HepG2 (cell line): ENCODE measurements around the gene MYO18B. TPM values are rescaled to one million over a fixed set of nuclear protein-coding genes. Genes with fewer than 3 reads are reported as not detected.

Source experiments
- ATAC-seq: fragments of 200-7000 bp; cut with Tn5 transposase; 3 replicates; pipeline ENCODE4 v1.9.1; 2020; ENCODE audit warnings: mild to moderate bottlenecking, moderate library complexity
- BruUV-seq: library from RNA; stranded (reverse); fragments of 400-500 nt; replicated peaks from 2 replicates; lab custom pipeline; 2021; lab: Mats Ljungman, UMichigan
- CTCF ChIA-PET: fragments of 300-600 bp; formaldehyde crosslinking; extraction: SDS; loops from one replicate; lab custom pipeline; 2021; ENCODE audit warnings: low total read pairs, inconsistent platforms, low intra/inter-chr PET ratio; lab: Yijun Ruan, JAX
- POLR2A ChIA-PET: fragments of 350-600 bp; sonication (Branson Sonifier 250); formaldehyde crosslinking; loops from one replicate; lab custom pipeline; 2020; ENCODE audit warnings: antibody characterized with exemption, inconsistent platforms; lab: Yijun Ruan, JAX
- DNase-seq: peaks from one replicate; pipeline ENCODE4 v3.0.0-alpha.2; 2015; ENCODE audit warnings: low spot score
- FAIRE-seq: peaks from 3 replicates; lab custom pipeline; 2011; peaks lifted over from hg19 to GRCh38; lab: Jason Lieb, UNC
- H2AFZ ChIP-seq: one replicate; pipeline ENCODE4 v1.6.1; 2011; ENCODE audit warnings: low read length, inconsistent platforms
- H3K27ac ChIP-seq: fragments of 300-600 bp; 3 replicates; pipeline ENCODE4 v1.8.0; 2011; ENCODE audit warnings: mixed run types, mild to moderate bottlenecking, mixed read lengths, low read length, inconsistent platforms; ENCODE audit not compliant: insufficient read depth; ENCODE audit errors: extremely low read length
- H3K27me3 ChIP-seq, 2 experiments: fragments of 200-600 bp in 1 of 2; 2 replicates in 1 of 2; 3 replicates in 1 of 2; pipeline versions ENCODE4 v1.6.0 to v1.8.0; 2011; ENCODE audit warnings: low read length in 2 of 2, mild to moderate bottlenecking in 2 of 2, moderate library complexity in 2 of 2, inconsistent platforms in 1 of 2; ENCODE audit not compliant: insufficient read depth in 2 of 2, control insufficient read depth in 1 of 2
- H3K36me3 ChIP-seq, 2 experiments: fragments of 200-600 bp in 1 of 2; replicated peaks in 1 of 2; 2 replicates in 1 of 2; 3 replicates in 1 of 2; pipeline versions ENCODE4 v1.5.1 to v1.8.0; 2011; ENCODE audit warnings: low read length in 2 of 2, inconsistent platforms in 1 of 2; ENCODE audit not compliant: insufficient read depth in 2 of 2, control insufficient read depth in 1 of 2
- H3K4me1 ChIP-seq: 2 replicates; pipeline ENCODE4 v1.5.1; 2012; ENCODE audit warnings: low read length, inconsistent platforms; ENCODE audit not compliant: insufficient read depth
- H3K4me2 ChIP-seq: 2 replicates; pipeline ENCODE4 v1.6.0; 2011; ENCODE audit warnings: low read depth, low read length, inconsistent platforms
- H3K4me3 ChIP-seq, 3 experiments: fragments of 200-600 bp in 1 of 3; sonication (generic), shearing (Covaris generic) in 1 of 3; replicated peaks in 1 of 3; 2 replicates each; pipeline ENCODE4 v1.5.1; 2011 to 2016; ENCODE audit warnings: low read length in 3 of 3, inconsistent platforms in 2 of 3, low read depth in 2 of 3, mild to moderate bottlenecking in 2 of 3, control low read depth in 1 of 3, mixed read lengths in 1 of 3; ENCODE audit not compliant: insufficient read depth in 1 of 3
- H3K79me2 ChIP-seq: one replicate; pipeline ENCODE4 v1.6.1; 2011; ENCODE audit warnings: low read length, inconsistent platforms; ENCODE audit not compliant: insufficient read depth
- H3K9ac ChIP-seq: 2 replicates; pipeline ENCODE4 v1.6.0; 2011; ENCODE audit warnings: mild to moderate bottlenecking, low read depth, low read length, inconsistent platforms; ENCODE audit not compliant: insufficient read depth
- H3K9me3 ChIP-seq: 2 replicates; pipeline ENCODE4 v1.5.1; 2012; ENCODE audit warnings: mild to moderate bottlenecking, low read length
- H4K20me1 ChIP-seq: 2 replicates; pipeline ENCODE4 v1.6.0; 2011; ENCODE audit warnings: inconsistent platforms, mild to moderate bottlenecking, low read length, moderate library complexity; ENCODE audit not compliant: insufficient read depth
- CBX2 ChIP-seq, 2 experiments: fragments of 200-600 bp in 1 of 2; sonication (generic); formaldehyde crosslinking in 1 of 2; IDR thresholded peaks; 2 replicates each; pipeline versions ENCODE4 v1.7.0 to v1.8.1; 2018 to 2022; ENCODE audit warnings: low read depth in 2 of 2, low read length in 1 of 2, mild to moderate bottlenecking in 1 of 2, missing genetic modification reagents in 1 of 2
- DNMT3B ChIP-seq: conservative IDR thresholded peaks from 2 replicates; pipeline ENCODE4 v1.6.1; 2016; ENCODE audit warnings: missing biosample characterization, control low read depth
- SIN3B ChIP-seq: fragments of 150-350 bp; IDR thresholded peaks from 2 replicates; pipeline ENCODE4 v1.6.1; 2014; ENCODE audit warnings: low read length
- SMAD1 ChIP-seq: sonication (generic); formaldehyde crosslinking; IDR thresholded peaks from 2 replicates; pipeline ENCODE4 v1.4.0; 2020; ENCODE audit warnings: missing genetic modification reagents, low read depth, mild to moderate bottlenecking, borderline replicate concordance
- ZNF263 ChIP-seq: sonication (generic); formaldehyde crosslinking; IDR thresholded peaks from 2 replicates; pipeline ENCODE4 v1.4.0; 2020; ENCODE audit warnings: missing genetic modification reagents
- ZNF331 ChIP-seq: sonication (generic); formaldehyde crosslinking; IDR thresholded peaks from 2 replicates; pipeline ENCODE4 v1.4.0; 2020; ENCODE audit warnings: missing genetic modification reagents
- ZNF382 ChIP-seq: sonication (generic); formaldehyde crosslinking; IDR thresholded peaks from 2 replicates; pipeline ENCODE4 v1.5.0; 2020; ENCODE audit warnings: missing genetic modification reagents, mild to moderate bottlenecking, borderline replicate concordance
- ZNF441 ChIP-seq: sonication (generic); formaldehyde crosslinking; IDR thresholded peaks from 2 replicates; pipeline ENCODE4 v1.7.0; 2021; ENCODE audit warnings: missing genetic modification reagents, borderline replicate concordance
- ZNF543 ChIP-seq: sonication (generic); formaldehyde crosslinking; IDR thresholded peaks from 2 replicates; pipeline ENCODE4 v1.4.0; 2020; ENCODE audit warnings: mild to moderate bottlenecking, missing genetic modification reagents
- WGBS: methylation state at CpG from one replicate; pipeline ENCODE4 v1.1.6; 2017; ENCODE audit warnings: low lambda C conversion rate; 5-methylcytosine and 5-hydroxymethylcytosine counted together
- in situ Hi-C: cut with HindIII; loops from 2 replicates; pipeline ENCODE4 v1.10.0; 2017; ENCODE audit warnings: low pct_unique_long_range_greater_than_20kb; ENCODE audit not compliant: extremely low pct_ligation_motif_present
- intact Hi-C: fragments of 100-400 bp; cut with micrococcal nuclease; formaldehyde crosslinking; loops from one replicate; pipeline ENCODE4 v1.10.0; 2022; ENCODE audit not compliant: unreplicated experiment
- polyA plus RNA-seq, 8 experiments: library from polyadenylated mRNA; depleted of rRNA in 3 of 8; stranded (reverse) in 7 of 8; unstranded in 1 of 8; fragments of >200 nt; fragmentation: Illumina TruSeq in 4 of 8; extraction: Trizol in 4 of 8; gene quantifications; 2 replicates each; pipeline versions ENCODE4 v1.2.1 to v1.2.3, GENCODE V29; 2011 to 2016; ENCODE audit warnings: low read depth in 4 of 8, missing spikeins in 1 of 8, mixed read lengths in 1 of 8; ENCODE audit not compliant: insufficient read depth in 1 of 8
- total RNA-seq, 5 experiments: library from RNA; depleted of rRNA; stranded (reverse); fragments of >200 nt; fragmentation: Illumina TruSeq; extraction: Trizol; gene quantifications; 2 replicates each; pipeline ENCODE4 v1.2.3, GENCODE V29; 2016; ENCODE audit warnings: low read depth in 1 of 5
- TF ChIP-seq, protein P1 (sequence below): IDR thresholded peaks from 2 replicates; pipeline ENCODE4 v1.6.1; 2016; ENCODE audit warnings: low read depth, missing genetic modification reagents, missing compliant biosample characterization
- TF ChIP-seq, protein P2 (sequence below): sonication (generic); formaldehyde crosslinking; IDR thresholded peaks from 2 replicates; pipeline ENCODE4 v1.4.0; 2020; ENCODE audit warnings: mild to moderate bottlenecking, missing genetic modification reagents
- TF ChIP-seq, protein P3 (sequence below): sonication (generic); formaldehyde crosslinking; conservative IDR thresholded peaks from 2 replicates; pipeline ENCODE4 v1.4.0; 2020; ENCODE audit warnings: missing genetic modification reagents
- TF ChIP-seq, protein P4 (sequence below): IDR thresholded peaks from 2 replicates; pipeline ENCODE4 v1.6.1; 2016; ENCODE audit warnings: low read depth, borderline replicate concordance

MYO18B gene
- total and polyA plus RNA-seq, 2 of the 13 experiments (the other 11 are each of a cell fraction or from before 2014, with no cell fraction given) = 0.01 TPM; not detected in 1

DNA sequence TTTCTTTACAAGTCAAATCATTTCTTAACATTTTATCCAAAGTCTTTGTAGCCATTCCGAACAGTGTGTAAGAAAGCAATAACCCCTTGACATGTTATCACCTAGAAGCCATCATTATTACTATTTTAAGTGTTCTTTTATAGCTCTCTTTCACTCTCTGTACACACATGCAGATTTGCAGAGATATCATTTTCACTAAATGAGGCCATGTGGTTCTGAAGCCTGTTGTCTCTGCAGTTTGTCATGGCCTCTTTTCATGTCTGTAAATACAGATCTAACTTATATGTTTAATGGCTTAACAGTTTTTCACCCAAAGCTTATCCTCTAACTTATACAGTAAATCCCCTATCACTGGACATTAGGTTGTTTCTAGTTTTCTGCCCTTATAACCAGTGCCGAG lies 166.8 kb downstream of the MYO18B start:
- no TSS peak for BruUV-seq
- DNase-seq = no peak
- ChIA-PET CTCF (no interaction called here), POLR2A (no interaction called here)
- 2% methylated on average over 2 of the region's 2 CpGs for WGBS
- Histone ChIP-seq H3K27me3 (peaks cover 0 to 20% of the 10 kb centered on the region in 2 experiments; a peak in 2 of 5 replicates), H3K4me1 (no peaks in the 10 kb centered on the region), H3K9ac (no peak overlapping the region), H3K79me2 (no peaks in the 10 kb centered on the region), H3K27ac (no peak overlapping the region), H3K36me3 (no peaks in the 10 kb centered on the region), H3K4me3 (no peak overlapping the region), H4K20me1 (no peaks in the 10 kb centered on the region), H3K9me3 (no peaks in the 10 kb centered on the region), H2AFZ (no peak overlapping the region), H3K4me2 (no peak overlapping the region)
- in situ Hi-C loops = no loop called here
- FAIRE-seq = no peak
- ATAC-seq = no peak
- intact Hi-C loops = no loop called here
- TF ChIP-seq SMAD1 (CRISPR knock-in tag) (no peak), ZNF382 (no peak), ZNF331 (CRISPR knock-in tag) (no peak), CBX2 (IDR thresholded peaks at IDR 0.05; ENCODE audit: low read depth, low read length) (no peak), CBX2 (CRISPR knock-in tag; IDR thresholded peaks at IDR 0.05; ENCODE audit: low read depth) (no peak), ZNF263 (CRISPR knock-in tag) (no peak), ZNF543 (CRISPR knock-in tag) (no peak), DNMT3B (CRISPR knock-in tag) (no peak), ZNF441 (CRISPR knock-in tag) (no peak), SIN3B (no peak)
- TF ChIP-seq, protein P1, sequence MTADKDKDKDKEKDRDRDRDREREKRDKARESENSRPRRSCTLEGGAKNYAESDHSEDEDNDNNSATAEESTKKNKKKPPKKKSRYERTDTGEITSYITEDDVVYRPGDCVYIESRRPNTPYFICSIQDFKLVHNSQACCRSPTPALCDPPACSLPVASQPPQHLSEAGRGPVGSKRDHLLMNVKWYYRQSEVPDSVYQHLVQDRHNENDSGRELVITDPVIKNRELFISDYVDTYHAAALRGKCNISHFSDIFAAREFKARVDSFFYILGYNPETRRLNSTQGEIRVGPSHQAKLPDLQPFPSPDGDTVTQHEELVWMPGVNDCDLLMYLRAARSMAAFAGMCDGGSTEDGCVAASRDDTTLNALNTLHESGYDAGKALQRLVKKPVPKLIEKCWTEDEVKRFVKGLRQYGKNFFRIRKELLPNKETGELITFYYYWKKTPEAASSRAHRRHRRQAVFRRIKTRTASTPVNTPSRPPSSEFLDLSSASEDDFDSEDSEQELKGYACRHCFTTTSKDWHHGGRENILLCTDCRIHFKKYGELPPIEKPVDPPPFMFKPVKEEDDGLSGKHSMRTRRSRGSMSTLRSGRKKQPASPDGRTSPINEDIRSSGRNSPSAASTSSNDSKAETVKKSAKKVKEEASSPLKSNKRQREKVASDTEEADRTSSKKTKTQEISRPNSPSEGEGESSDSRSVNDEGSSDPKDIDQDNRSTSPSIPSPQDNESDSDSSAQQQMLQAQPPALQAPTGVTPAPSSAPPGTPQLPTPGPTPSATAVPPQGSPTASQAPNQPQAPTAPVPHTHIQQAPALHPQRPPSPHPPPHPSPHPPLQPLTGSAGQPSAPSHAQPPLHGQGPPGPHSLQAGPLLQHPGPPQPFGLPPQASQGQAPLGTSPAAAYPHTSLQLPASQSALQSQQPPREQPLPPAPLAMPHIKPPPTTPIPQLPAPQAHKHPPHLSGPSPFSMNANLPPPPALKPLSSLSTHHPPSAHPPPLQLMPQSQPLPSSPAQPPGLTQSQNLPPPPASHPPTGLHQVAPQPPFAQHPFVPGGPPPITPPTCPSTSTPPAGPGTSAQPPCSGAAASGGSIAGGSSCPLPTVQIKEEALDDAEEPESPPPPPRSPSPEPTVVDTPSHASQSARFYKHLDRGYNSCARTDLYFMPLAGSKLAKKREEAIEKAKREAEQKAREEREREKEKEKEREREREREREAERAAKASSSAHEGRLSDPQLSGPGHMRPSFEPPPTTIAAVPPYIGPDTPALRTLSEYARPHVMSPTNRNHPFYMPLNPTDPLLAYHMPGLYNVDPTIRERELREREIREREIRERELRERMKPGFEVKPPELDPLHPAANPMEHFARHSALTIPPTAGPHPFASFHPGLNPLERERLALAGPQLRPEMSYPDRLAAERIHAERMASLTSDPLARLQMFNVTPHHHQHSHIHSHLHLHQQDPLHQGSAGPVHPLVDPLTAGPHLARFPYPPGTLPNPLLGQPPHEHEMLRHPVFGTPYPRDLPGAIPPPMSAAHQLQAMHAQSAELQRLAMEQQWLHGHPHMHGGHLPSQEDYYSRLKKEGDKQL (CRISPR knock-in tag) = no peak
- TF ChIP-seq, protein P2, sequence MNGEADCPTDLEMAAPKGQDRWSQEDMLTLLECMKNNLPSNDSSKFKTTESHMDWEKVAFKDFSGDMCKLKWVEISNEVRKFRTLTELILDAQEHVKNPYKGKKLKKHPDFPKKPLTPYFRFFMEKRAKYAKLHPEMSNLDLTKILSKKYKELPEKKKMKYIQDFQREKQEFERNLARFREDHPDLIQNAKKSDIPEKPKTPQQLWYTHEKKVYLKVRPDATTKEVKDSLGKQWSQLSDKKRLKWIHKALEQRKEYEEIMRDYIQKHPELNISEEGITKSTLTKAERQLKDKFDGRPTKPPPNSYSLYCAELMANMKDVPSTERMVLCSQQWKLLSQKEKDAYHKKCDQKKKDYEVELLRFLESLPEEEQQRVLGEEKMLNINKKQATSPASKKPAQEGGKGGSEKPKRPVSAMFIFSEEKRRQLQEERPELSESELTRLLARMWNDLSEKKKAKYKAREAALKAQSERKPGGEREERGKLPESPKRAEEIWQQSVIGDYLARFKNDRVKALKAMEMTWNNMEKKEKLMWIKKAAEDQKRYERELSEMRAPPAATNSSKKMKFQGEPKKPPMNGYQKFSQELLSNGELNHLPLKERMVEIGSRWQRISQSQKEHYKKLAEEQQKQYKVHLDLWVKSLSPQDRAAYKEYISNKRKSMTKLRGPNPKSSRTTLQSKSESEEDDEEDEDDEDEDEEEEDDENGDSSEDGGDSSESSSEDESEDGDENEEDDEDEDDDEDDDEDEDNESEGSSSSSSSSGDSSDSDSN (CRISPR knock-in tag) = no peak
- TF ChIP-seq, protein P3, sequence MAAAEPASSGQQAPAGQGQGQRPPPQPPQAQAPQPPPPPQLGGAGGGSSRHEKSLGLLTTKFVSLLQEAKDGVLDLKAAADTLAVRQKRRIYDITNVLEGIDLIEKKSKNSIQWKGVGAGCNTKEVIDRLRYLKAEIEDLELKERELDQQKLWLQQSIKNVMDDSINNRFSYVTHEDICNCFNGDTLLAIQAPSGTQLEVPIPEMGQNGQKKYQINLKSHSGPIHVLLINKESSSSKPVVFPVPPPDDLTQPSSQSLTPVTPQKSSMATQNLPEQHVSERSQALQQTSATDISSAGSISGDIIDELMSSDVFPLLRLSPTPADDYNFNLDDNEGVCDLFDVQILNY (CRISPR knock-in tag) = no peak
- TF ChIP-seq, protein P4, sequence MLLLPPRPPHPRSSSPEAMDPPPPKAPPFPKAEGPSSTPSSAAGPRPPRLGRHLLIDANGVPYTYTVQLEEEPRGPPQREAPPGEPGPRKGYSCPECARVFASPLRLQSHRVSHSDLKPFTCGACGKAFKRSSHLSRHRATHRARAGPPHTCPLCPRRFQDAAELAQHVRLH (CRISPR knock-in tag) = no peak
